HepG2 (cell line): ENCODE results near the gene RPS27A. TPM values are rescaled to one million over a fixed set of nuclear protein-coding genes. Genes with fewer than 3 reads are reported as not detected.

ENCODE experiments used
- ATAD3A ChIP-seq: sonication (generic); formaldehyde crosslinking; IDR thresholded peaks from 2 replicates; pipeline ENCODE4 v1.4.0; 2020; ENCODE audit warnings: missing genetic modification reagents
- FOXO1 ChIP-seq: sonication (generic); formaldehyde crosslinking; IDR thresholded peaks from 2 replicates; pipeline ENCODE4 v1.4.0; 2020; ENCODE audit warnings: missing genetic modification reagents
- GPN1 ChIP-seq: sonication (generic); formaldehyde crosslinking; IDR thresholded peaks from 2 replicates; pipeline ENCODE4 v1.5.1; 2020; ENCODE audit warnings: missing genetic modification reagents, borderline replicate concordance
- ZBTB1 ChIP-seq: sonication (generic); formaldehyde crosslinking; IDR thresholded peaks from 2 replicates; pipeline ENCODE4 v1.4.0; 2020; ENCODE audit warnings: missing genetic modification reagents, borderline replicate concordance
- ZNF20 ChIP-seq: sonication (generic); formaldehyde crosslinking; IDR thresholded peaks from 2 replicates; pipeline ENCODE4 v1.4.0; 2020; ENCODE audit warnings: mild to moderate bottlenecking, moderate library complexity, missing genetic modification reagents
- ZNF460 ChIP-seq: sonication (generic); formaldehyde crosslinking; IDR thresholded peaks from 2 replicates; pipeline ENCODE4 v1.5.1; 2020; ENCODE audit warnings: missing genetic modification reagents, mild to moderate bottlenecking, borderline replicate concordance
- ZSCAN25 ChIP-seq: sonication (generic); formaldehyde crosslinking; IDR thresholded peaks from 2 replicates; pipeline ENCODE4 v1.8.0; 2022; ENCODE audit warnings: mild to moderate bottlenecking, missing genetic modification reagents
- ZSCAN29 ChIP-seq: sonication (generic); formaldehyde crosslinking; conservative IDR thresholded peaks from 2 replicates; pipeline ENCODE4 v1.4.0; 2020; ENCODE audit warnings: mild to moderate bottlenecking, missing genetic modification reagents
- polyA plus RNA-seq, 8 experiments: library from polyadenylated mRNA; depleted of rRNA in 3 of 8; stranded (reverse) in 7 of 8; unstranded in 1 of 8; fragments of >200 nt; fragmentation: Illumina TruSeq in 4 of 8; extraction: Trizol in 4 of 8; gene quantifications; 2 replicates each; pipeline versions ENCODE4 v1.2.1 to v1.2.3, GENCODE V29; 2011 to 2016; ENCODE audit warnings: low read depth in 4 of 8, missing spikeins in 1 of 8, mixed read lengths in 1 of 8; ENCODE audit not compliant: insufficient read depth in 1 of 8
- total RNA-seq, 5 experiments: library from RNA; depleted of rRNA; stranded (reverse); fragments of >200 nt; fragmentation: Illumina TruSeq; extraction: Trizol; gene quantifications; 2 replicates each; pipeline ENCODE4 v1.2.3, GENCODE V29; 2016; ENCODE audit warnings: low read depth in 1 of 5
- TF ChIP-seq, protein P1 (sequence below), 2 experiments: sonication (generic) in 1 of 2; formaldehyde crosslinking in 1 of 2; IDR thresholded peaks; 2 replicates each; pipeline versions ENCODE4 v1.6.1 to v1.9.0; 2014 to 2022; ENCODE audit warnings: antibody characterized with exemption in 1 of 2, borderline replicate concordance in 1 of 2, inconsistent platforms in 1 of 2, low read depth in 1 of 2, missing genetic modification reagents in 1 of 2
- TF ChIP-seq, protein P2 (sequence below): sonication (generic); formaldehyde crosslinking; IDR thresholded peaks from 2 replicates; pipeline ENCODE4 v1.5.0; 2020; ENCODE audit warnings: mild to moderate bottlenecking, missing genetic modification reagents
- TF ChIP-seq, protein P3 (sequence below): IDR thresholded peaks from 2 replicates; pipeline ENCODE4 v1.6.1; 2016
- TF ChIP-seq, protein P4 (sequence below): sonication (generic); formaldehyde crosslinking; IDR thresholded peaks from 2 replicates; pipeline ENCODE4 v1.5.0; 2020; ENCODE audit warnings: mild to moderate bottlenecking, missing genetic modification reagents
- TF ChIP-seq, protein P5 (sequence below): IDR thresholded peaks from 2 replicates; pipeline ENCODE4 v1.6.1; 2016

RPS27A gene
- total and polyA plus RNA-seq, 2 of the 13 experiments (the other 11 are each of a cell fraction or from before 2014, with no cell fraction given), result 2,779 to 3,269 TPM

DNA sequence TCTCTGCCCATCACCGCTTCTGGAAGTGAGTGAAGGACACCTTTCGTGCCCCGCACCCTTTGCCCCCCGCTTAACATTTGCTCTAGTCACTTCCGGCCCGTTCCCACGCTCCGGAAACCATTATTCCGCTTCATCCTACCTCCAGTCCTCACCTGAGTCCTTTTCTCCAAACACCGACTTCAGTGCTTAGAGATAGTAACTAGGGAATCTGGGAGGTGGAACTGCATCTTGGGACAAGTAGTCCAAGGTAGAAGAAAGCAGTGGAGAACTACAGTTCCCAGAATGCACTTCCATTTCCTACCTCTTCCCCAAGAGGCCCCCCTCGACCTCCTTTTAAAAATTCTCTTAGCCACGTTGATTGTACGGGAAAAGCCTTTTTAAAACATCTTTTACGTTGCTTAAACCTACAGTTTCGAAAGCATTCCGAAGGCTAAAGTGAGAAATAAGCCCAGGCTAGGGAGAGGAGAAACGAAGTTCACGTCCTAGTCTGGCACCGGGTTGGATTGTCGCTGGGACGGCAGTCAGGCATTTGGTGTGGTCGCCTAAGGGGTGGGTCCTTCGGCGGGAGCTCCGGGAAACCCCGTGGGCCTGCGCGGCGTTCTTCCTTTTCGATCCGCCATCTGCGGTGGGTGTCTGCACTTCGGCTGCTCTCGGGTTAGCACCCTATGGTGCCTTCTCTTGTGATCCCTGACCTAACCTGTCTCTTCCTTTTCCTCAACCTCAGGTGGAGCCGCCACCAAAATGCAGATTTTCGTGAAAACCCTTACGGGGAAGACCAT, at the start of gene RPS27A, which contains the start of gene CLHC1 (continued):
- TF ChIP-seq, protein P1, sequence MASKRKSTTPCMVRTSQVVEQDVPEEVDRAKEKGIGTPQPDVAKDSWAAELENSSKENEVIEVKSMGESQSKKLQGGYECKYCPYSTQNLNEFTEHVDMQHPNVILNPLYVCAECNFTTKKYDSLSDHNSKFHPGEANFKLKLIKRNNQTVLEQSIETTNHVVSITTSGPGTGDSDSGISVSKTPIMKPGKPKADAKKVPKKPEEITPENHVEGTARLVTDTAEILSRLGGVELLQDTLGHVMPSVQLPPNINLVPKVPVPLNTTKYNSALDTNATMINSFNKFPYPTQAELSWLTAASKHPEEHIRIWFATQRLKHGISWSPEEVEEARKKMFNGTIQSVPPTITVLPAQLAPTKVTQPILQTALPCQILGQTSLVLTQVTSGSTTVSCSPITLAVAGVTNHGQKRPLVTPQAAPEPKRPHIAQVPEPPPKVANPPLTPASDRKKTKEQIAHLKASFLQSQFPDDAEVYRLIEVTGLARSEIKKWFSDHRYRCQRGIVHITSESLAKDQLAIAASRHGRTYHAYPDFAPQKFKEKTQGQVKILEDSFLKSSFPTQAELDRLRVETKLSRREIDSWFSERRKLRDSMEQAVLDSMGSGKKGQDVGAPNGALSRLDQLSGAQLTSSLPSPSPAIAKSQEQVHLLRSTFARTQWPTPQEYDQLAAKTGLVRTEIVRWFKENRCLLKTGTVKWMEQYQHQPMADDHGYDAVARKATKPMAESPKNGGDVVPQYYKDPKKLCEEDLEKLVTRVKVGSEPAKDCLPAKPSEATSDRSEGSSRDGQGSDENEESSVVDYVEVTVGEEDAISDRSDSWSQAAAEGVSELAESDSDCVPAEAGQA (IDR thresholded peaks at IDR 0.05; ENCODE audit: low read depth), result peak; percentile 62; the same call in 1 of the 2 replicates
- TF ChIP-seq, protein P1 (CRISPR knock-in tag; IDR thresholded peaks at IDR 0.05; ENCODE audit: borderline replicate concordance), result 0 out of 2 replicates have a peak, but pooled peaks have one; percentile 44
- TF ChIP-seq ZBTB1 (no peak), ZSCAN29 (CRISPR knock-in tag) (0 out of 2 replicates have a peak, but pooled peaks have one; percentile 49), ATAD3A (CRISPR knock-in tag) (no peak), ZNF20 (CRISPR knock-in tag) (0 out of 2 replicates have a peak, but pooled peaks have one; percentile 32), GPN1 (CRISPR knock-in tag) (no peak), ZSCAN25 (CRISPR knock-in tag) (peak; percentile 28; the same call in 1 of the 2 replicates), ZNF460 (CRISPR knock-in tag) (no peak; the same call in 1 of the 2 replicates), FOXO1 (CRISPR knock-in tag) (peak; percentile 55)
- TF ChIP-seq, protein P2, sequence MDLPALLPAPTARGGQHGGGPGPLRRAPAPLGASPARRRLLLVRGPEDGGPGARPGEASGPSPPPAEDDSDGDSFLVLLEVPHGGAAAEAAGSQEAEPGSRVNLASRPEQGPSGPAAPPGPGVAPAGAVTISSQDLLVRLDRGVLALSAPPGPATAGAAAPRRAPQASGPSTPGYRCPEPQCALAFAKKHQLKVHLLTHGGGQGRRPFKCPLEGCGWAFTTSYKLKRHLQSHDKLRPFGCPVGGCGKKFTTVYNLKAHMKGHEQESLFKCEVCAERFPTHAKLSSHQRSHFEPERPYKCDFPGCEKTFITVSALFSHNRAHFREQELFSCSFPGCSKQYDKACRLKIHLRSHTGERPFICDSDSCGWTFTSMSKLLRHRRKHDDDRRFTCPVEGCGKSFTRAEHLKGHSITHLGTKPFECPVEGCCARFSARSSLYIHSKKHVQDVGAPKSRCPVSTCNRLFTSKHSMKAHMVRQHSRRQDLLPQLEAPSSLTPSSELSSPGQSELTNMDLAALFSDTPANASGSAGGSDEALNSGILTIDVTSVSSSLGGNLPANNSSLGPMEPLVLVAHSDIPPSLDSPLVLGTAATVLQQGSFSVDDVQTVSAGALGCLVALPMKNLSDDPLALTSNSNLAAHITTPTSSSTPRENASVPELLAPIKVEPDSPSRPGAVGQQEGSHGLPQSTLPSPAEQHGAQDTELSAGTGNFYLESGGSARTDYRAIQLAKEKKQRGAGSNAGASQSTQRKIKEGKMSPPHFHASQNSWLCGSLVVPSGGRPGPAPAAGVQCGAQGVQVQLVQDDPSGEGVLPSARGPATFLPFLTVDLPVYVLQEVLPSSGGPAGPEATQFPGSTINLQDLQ (CRISPR knock-in tag), result peak; percentile 100
- TF ChIP-seq, protein P3, sequence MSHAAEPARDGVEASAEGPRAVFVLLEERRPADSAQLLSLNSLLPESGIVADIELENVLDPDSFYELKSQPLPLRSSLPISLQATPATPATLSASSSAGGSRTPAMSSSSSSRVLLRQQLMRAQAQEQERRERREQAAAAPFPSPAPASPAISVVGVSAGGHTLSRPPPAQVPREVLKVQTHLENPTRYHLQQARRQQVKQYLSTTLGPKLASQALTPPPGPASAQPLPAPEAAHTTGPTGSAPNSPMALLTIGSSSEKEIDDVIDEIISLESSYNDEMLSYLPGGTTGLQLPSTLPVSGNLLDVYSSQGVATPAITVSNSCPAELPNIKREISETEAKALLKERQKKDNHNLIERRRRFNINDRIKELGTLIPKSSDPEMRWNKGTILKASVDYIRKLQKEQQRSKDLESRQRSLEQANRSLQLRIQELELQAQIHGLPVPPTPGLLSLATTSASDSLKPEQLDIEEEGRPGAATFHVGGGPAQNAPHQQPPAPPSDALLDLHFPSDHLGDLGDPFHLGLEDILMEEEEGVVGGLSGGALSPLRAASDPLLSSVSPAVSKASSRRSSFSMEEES (CRISPR knock-in tag), result peak; percentile 65
- TF ChIP-seq, protein P4, sequence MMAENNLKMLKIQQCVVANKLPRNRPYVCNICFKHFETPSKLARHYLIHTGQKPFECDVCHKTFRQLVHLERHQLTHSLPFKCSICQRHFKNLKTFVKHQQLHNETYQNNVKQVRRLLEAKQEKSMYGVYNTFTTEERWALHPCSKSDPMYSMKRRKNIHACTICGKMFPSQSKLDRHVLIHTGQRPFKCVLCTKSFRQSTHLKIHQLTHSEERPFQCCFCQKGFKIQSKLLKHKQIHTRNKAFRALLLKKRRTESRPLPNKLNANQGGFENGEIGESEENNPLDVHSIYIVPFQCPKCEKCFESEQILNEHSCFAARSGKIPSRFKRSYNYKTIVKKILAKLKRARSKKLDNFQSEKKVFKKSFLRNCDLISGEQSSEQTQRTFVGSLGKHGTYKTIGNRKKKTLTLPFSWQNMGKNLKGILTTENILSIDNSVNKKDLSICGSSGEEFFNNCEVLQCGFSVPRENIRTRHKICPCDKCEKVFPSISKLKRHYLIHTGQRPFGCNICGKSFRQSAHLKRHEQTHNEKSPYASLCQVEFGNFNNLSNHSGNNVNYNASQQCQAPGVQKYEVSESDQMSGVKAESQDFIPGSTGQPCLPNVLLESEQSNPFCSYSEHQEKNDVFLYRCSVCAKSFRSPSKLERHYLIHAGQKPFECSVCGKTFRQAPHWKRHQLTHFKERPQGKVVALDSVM, result peak; percentile 42; the same call in 1 of the 2 replicates
- TF ChIP-seq, protein P5, sequence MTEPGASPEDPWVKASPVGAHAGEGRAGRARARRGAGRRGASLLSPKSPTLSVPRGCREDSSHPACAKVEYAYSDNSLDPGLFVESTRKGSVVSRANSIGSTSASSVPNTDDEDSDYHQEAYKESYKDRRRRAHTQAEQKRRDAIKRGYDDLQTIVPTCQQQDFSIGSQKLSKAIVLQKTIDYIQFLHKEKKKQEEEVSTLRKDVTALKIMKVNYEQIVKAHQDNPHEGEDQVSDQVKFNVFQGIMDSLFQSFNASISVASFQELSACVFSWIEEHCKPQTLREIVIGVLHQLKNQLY (CRISPR knock-in tag), result no peak
